Hepatic stellate cell (primary cell): Measurements from ENCODE around the gene GSTA3.
"Not testable (repeated sequence)": the region's sequence is repeated elsewhere in the genome, so short reads cannot be mapped to it uniquely, and the experiment has no call there.

Source experiments
- DNase-seq: peaks from one replicate; pipeline ENCODE4 v3.0.0; 2011; ENCODE audit warnings: low spot score

The GSTA3 gene

GRCh38 chr6:52909531-52909930 is at the start of gene GSTA3:
Gene GSTA3 (minus strand): TSS chr6:52909698. CDS start chr6:52905834, 3,864 bp downstream.
- DNase-seq: no peak

GRCh38 chr6:52958546-52959255 is 49.2 kb upstream of the GSTA3 start:
- no peak for DNase-seq

GRCh38 chr6:52955871-52956270 is 46.4 kb upstream of the GSTA3 start:
- no peak for DNase-seq

GRCh38 chr6:52953911-52954839 is 44.7 kb upstream of the GSTA3 start:
- no peak for DNase-seq

- no peak for DNase-seq
These were observed 36.8 kb upstream of the GSTA3 start for GRCh38 chr6:52946306-52946705.

GRCh38 chr6:52942821-52943220 is 33.3 kb upstream of the GSTA3 start:
- not testable (repeated sequence) for DNase-seq

GRCh38 chr6:52942221-52942620 is 32.7 kb upstream of the GSTA3 start:
- DNase-seq: no peak

GRCh38 chr6:52937908-52938307 is 28.4 kb upstream of the GSTA3 start:
- DNase-seq: no peak

- DNase-seq: no peak
These were observed 24.3 kb upstream of the GSTA3 start for GRCh38 chr6:52933778-52934177.

- DNase-seq: no peak
These were observed 21.9 kb upstream of the GSTA3 start for GRCh38 chr6:52931351-52931750.

GRCh38 chr6:52929321-52930164 is 20.0 kb upstream of the GSTA3 start:
- peak; percentile 57 for DNase-seq

- no peak for DNase-seq
These were observed 18.0 kb upstream of the GSTA3 start for GRCh38 chr6:52927451-52927850.

GRCh38 chr6:52925919-52926792 is 16.7 kb upstream of the GSTA3 start:
- DNase-seq: no peak

GRCh38 chr6:52925042-52925441 is 15.5 kb upstream of the GSTA3 start:
- no peak for DNase-seq

- not testable (repeated sequence) for DNase-seq
These were observed 14.2 kb upstream of the GSTA3 start for GRCh38 chr6:52923689-52924088.

GRCh38 chr6:52922161-52922560 is 12.7 kb upstream of the GSTA3 start:
- no peak for DNase-seq

- DNase-seq: no peak
These were observed 12.2 kb upstream of the GSTA3 start for GRCh38 chr6:52921743-52922142.

- not testable (repeated sequence) for DNase-seq
These were observed 10.0 kb upstream of the GSTA3 start for GRCh38 chr6:52919511-52919910.

GRCh38 chr6:52918771-52919170 is 9.3 kb upstream of the GSTA3 start:
- not testable (repeated sequence) for DNase-seq

- peak; percentile 27 for DNase-seq
These were observed 8.7 kb upstream of the GSTA3 start for GRCh38 chr6:52918027-52918686.

- DNase-seq: no peak
These were observed 5.0 kb upstream of the GSTA3 start for GRCh38 chr6:52914516-52914915.
